K562 (cell line): ENCODE results near the gene MAP3K4. TPM values are rescaled to one million over a fixed set of nuclear protein-coding genes. Genes with fewer than 3 reads are reported as not detected.

ENCODE experiments used
- ASH1L ChIP-seq: fragments of 450-650 bp; IDR thresholded peaks from 2 replicates; pipeline ENCODE4 v1.6.1; 2018; ENCODE audit warnings: borderline replicate concordance, mild to moderate bottlenecking, low read depth; ENCODE audit not compliant: partially characterized antibody
- CTCFL ChIP-seq: IDR thresholded peaks from 2 replicates; pipeline ENCODE4 v1.6.1; 2011; ENCODE audit warnings: borderline replicate concordance, low read depth, mild to moderate bottlenecking, moderate library complexity, low read length; ENCODE audit not compliant: insufficient read depth, poor library complexity, severe bottlenecking
- E2F1 ChIP-seq: sonication (generic); formaldehyde crosslinking; IDR thresholded peaks from 2 replicates; pipeline ENCODE4 v1.8.1; 2023; ENCODE audit warnings: mild to moderate bottlenecking, missing genetic modification reagents, moderate library complexity
- ELF4 ChIP-seq: fragments of 450-650 bp; formaldehyde crosslinking; IDR thresholded peaks from 2 replicates; pipeline ENCODE4 v1.4.0; 2022; ENCODE audit warnings: missing genetic modification characterization
- FOXO4 ChIP-seq: fragments of 450-650 bp; formaldehyde crosslinking; IDR thresholded peaks from 2 replicates; pipeline ENCODE4 v1.4.0; 2020; ENCODE audit warnings: mild to moderate bottlenecking, moderate library complexity
- GABPA ChIP-seq: fragments of 200-800 bp; sonication (Bioruptor generic); conservative IDR thresholded peaks from 2 replicates; pipeline ENCODE4 v1.6.1; 2016; ENCODE audit warnings: low read depth, missing genetic modification characterization, missing compliant biosample characterization
- MYBL2 ChIP-seq, 2 experiments: fragments of 450-650 bp in 1 of 2; sonication (generic) in 1 of 2; formaldehyde crosslinking in 1 of 2; IDR thresholded peaks; 2 replicates each; pipeline versions ENCODE4 v1.6.1 to v1.8.1; 2017 to 2022; ENCODE audit warnings: borderline replicate concordance in 1 of 2, inconsistent platforms in 1 of 2, low read depth in 1 of 2, mild to moderate bottlenecking in 1 of 2, missing genetic modification reagents in 1 of 2, moderate library complexity in 1 of 2
- NCOA2 ChIP-seq, 2 experiments: fragments of 450-650 bp; IDR thresholded peaks; 2 replicates each; pipeline ENCODE4 v1.6.1; 2018; ENCODE audit warnings: mild to moderate bottlenecking in 2 of 2, moderate library complexity in 1 of 2; ENCODE audit not compliant: partially characterized antibody in 2 of 2
- PHF21A ChIP-seq: fragments of 450-650 bp; IDR thresholded peaks from 2 replicates; pipeline ENCODE4 v1.6.1; 2017; ENCODE audit warnings: low read depth, borderline replicate concordance
- PTTG1 ChIP-seq: fragments of 450-650 bp; IDR thresholded peaks from 2 replicates; pipeline ENCODE4 v1.6.1; 2016; ENCODE audit warnings: low read depth, mild to moderate bottlenecking, missing genetic modification characterization, missing compliant biosample characterization
- THRB ChIP-seq: fragments of 450-650 bp; formaldehyde crosslinking; conservative IDR thresholded peaks from 2 replicates; pipeline ENCODE4 v1.4.0; 2022; ENCODE audit warnings: mild to moderate bottlenecking, missing genetic modification characterization
- ZBTB26 ChIP-seq: fragments of 450-650 bp; formaldehyde crosslinking; IDR thresholded peaks from 2 replicates; pipeline ENCODE4 v1.4.0; 2022; ENCODE audit warnings: missing genetic modification characterization
- ZBTB34 ChIP-seq: fragments of 250-450 bp; sonication (Bioruptor Pico); IDR thresholded peaks from 2 replicates; pipeline ENCODE4 v1.8.0; 2021; ENCODE audit warnings: mild to moderate bottlenecking, moderate library complexity
- ZNF589 ChIP-seq: fragments of 200-800 bp; sonication (Bioruptor generic); IDR thresholded peaks from 2 replicates; pipeline ENCODE4 v1.6.1; 2016; ENCODE audit warnings: low read depth, missing genetic modification characterization, missing compliant biosample characterization
- ZZZ3 ChIP-seq: fragments of 450-650 bp; IDR thresholded peaks from 2 replicates; pipeline ENCODE4 v1.6.1; 2016; ENCODE audit warnings: antibody characterized with exemption, mild to moderate bottlenecking, moderate library complexity
- polyA plus RNA-seq, 8 experiments: library from polyadenylated mRNA; depleted of rRNA in 4 of 8; stranded (reverse) in 5 of 8; unstranded in 3 of 8; fragments of >200 nt; fragmentation: Nextera tagmentation in 2 of 8; fragmentation: Illumina TruSeq in 1 of 8; extraction: Ambion mirVana in 2 of 8; extraction: Trizol in 1 of 8; gene quantifications; 2 replicates each; pipeline versions ENCODE4 v1.2.1 to v1.2.3, GENCODE V29; 2011 to 2014; ENCODE audit warnings: inconsistent platforms in 1 of 8, missing spikeins in 1 of 8
- total RNA-seq, 7 experiments: library from RNA; depleted of rRNA in 6 of 7; stranded (reverse); fragments of >200 nt in 6 of 7; fragmentation: Illumina TruSeq in 2 of 7; extraction: Trizol in 2 of 7; gene quantifications; 2 replicates each; pipeline versions ENCODE4 v1.2.1 to v1.2.3, GENCODE V29; 2011 to 2021; ENCODE audit warnings: low replicate concordance in 1 of 7

The MAP3K4 gene
- total and polyA plus RNA-seq, 9 of the 15 experiments (the other 6 are each of a cell fraction or from before 2014, with no cell fraction given), result 21.0 to 77.2 (median 48.9) TPM

GRCh38 chr6:160992061-160992979 is 751 bp downstream of the MAP3K4 start (continued):
- TF ChIP-seq ZBTB34 (no peak), PHF21A (no peak), GABPA (tag) (no peak), NCOA2 (IDR thresholded peaks at IDR 0.05; ENCODE audit: partially characterized antibody in 2 of 2) (no peak), THRB (CRISPR knock-in tag) (no peak), E2F1 (CRISPR knock-in tag) (peak; percentile 18; the same call in 1 of the 2 replicates), ZNF589 (CRISPR knock-in tag) (no peak), ASH1L (no peak), MYBL2 (IDR thresholded peaks at IDR 0.05; ENCODE audit: low read depth) (no peak), MYBL2 (CRISPR knock-in tag; IDR thresholded peaks at IDR 0.05; ENCODE audit: borderline replicate concordance) (no peak), ZBTB26 (CRISPR knock-in tag) (no peak), ZZZ3 (no peak), FOXO4 (CRISPR knock-in tag) (no peak; the same call in 1 of the 2 replicates), CTCFL (no peak), ELF4 (CRISPR knock-in tag) (peak; percentile 32; the same call in 1 of the 2 replicates), PTTG1 (no peak)
